HEK293 (cell line): ENCODE results near the gene ITPKB.

Experiments used
- CTCF ChIA-PET: fragments of 350-600 bp; formaldehyde crosslinking; extraction: SDS; loops from one replicate; lab custom pipeline; 2021; ENCODE audit warnings: antibody characterized with exemption; lab: Yijun Ruan, JAX
- POLR2A ChIA-PET: fragments of 300-600 bp; formaldehyde crosslinking; extraction: SDS; loops from one replicate; lab custom pipeline; 2020; ENCODE audit warnings: antibody characterized with exemption, inconsistent platforms; lab: Yijun Ruan, JAX
- H3K27ac ChIP-seq: fragments of 200-500 bp; sonication (Bioruptor generic); 2 replicates; pipeline ENCODE4 v1.5.1; 2014; ENCODE audit warnings: low read depth, low read length, control low read depth, inconsistent platforms; ENCODE audit errors: extremely low read depth
- H3K36me3 ChIP-seq, 2 experiments: fragments of 200-500 bp in 1 of 2; sonication (Bioruptor generic) in 1 of 2; 1 replicate in 1 of 2; 2 replicates in 1 of 2; pipeline ENCODE4 v1.5.1; 2014 to 2017; ENCODE audit warnings: inconsistent platforms in 2 of 2, low read length in 2 of 2; ENCODE audit not compliant: control insufficient read depth in 2 of 2, insufficient read depth in 1 of 2
- H3K4me1 ChIP-seq: fragments of 200-500 bp; sonication (Bioruptor generic); 2 replicates; pipeline ENCODE4 v1.5.1; 2014; ENCODE audit warnings: mild to moderate bottlenecking, low read length, inconsistent platforms; ENCODE audit not compliant: control insufficient read depth, insufficient read depth
- H3K4me3 ChIP-seq: 2 replicates; pipeline ENCODE4 v1.5.1; 2011; ENCODE audit warnings: low read depth, mild to moderate bottlenecking, control low read depth, low read length, moderate library complexity
- H3K9me3 ChIP-seq: fragments of 200-500 bp; sonication (Bioruptor generic); 2 replicates; pipeline ENCODE4 v1.5.1; 2014; ENCODE audit warnings: low read depth, low read length, inconsistent platforms; ENCODE audit not compliant: control insufficient read depth, insufficient read depth
- EGR2 ChIP-seq: fragments of 450-650 bp; formaldehyde crosslinking; IDR thresholded peaks from 2 replicates; pipeline ENCODE4 v1.5.1; 2016; ENCODE audit warnings: low read depth, missing biosample characterization, missing genetic modification characterization
- GLIS1 ChIP-seq: fragments of 450-650 bp; formaldehyde crosslinking; IDR thresholded peaks from 2 replicates; pipeline ENCODE4 v1.5.1; 2016; ENCODE audit warnings: missing biosample characterization, missing genetic modification characterization
- HOXD13 ChIP-seq: sonication (generic); formaldehyde crosslinking; IDR thresholded peaks from 2 replicates; pipeline ENCODE4 v1.8.0; 2022; ENCODE audit warnings: missing genetic modification reagents, borderline replicate concordance
- PRDM1 ChIP-seq: fragments of 450-650 bp; formaldehyde crosslinking; IDR thresholded peaks from 2 replicates; pipeline ENCODE4; 2016; ENCODE audit warnings: missing biosample characterization, missing genetic modification characterization
- REPIN1 ChIP-seq: fragments of 450-650 bp; formaldehyde crosslinking; IDR thresholded peaks from 2 replicates; pipeline ENCODE4 v1.5.1; 2017; ENCODE audit warnings: missing biosample characterization, missing genetic modification characterization, low read depth
- SCRT2 ChIP-seq: fragments of 450-650 bp; formaldehyde crosslinking; IDR thresholded peaks from 2 replicates; pipeline ENCODE4 v1.5.1; 2016; ENCODE audit warnings: missing biosample characterization, missing genetic modification characterization
- TCF7L2 ChIP-seq: IDR thresholded peaks from 2 replicates; pipeline ENCODE4 v1.6.1; 2011; ENCODE audit warnings: low read depth, mild to moderate bottlenecking, inconsistent platforms, low read length, moderate library complexity, borderline replicate concordance
- ZBTB17 ChIP-seq: fragments of 450-650 bp; formaldehyde crosslinking; IDR thresholded peaks from 2 replicates; pipeline ENCODE4 v1.5.1; 2016; ENCODE audit warnings: missing biosample characterization, missing genetic modification characterization
- ZBTB21 ChIP-seq: fragments of 450-650 bp; formaldehyde crosslinking; IDR thresholded peaks from 2 replicates; pipeline ENCODE4 v1.5.1; 2017; ENCODE audit warnings: missing biosample characterization, missing genetic modification characterization
- ZFHX2 ChIP-seq: fragments of 450-650 bp; formaldehyde crosslinking; conservative IDR thresholded peaks from 2 replicates; pipeline ENCODE4 v1.5.1; 2016; ENCODE audit warnings: missing biosample characterization, missing genetic modification characterization
- ZFP3 ChIP-seq: fragments of 450-650 bp; formaldehyde crosslinking; IDR thresholded peaks from 2 replicates; pipeline ENCODE4 v1.5.1; 2016; ENCODE audit warnings: low read depth, missing biosample characterization, missing genetic modification characterization
- ZIC2 ChIP-seq: fragments of 450-650 bp; formaldehyde crosslinking; IDR thresholded peaks from 2 replicates; pipeline ENCODE4 v1.5.1; 2016; ENCODE audit warnings: missing biosample characterization, missing genetic modification characterization
- ZNF132 ChIP-seq: fragments of 450-650 bp; formaldehyde crosslinking; IDR thresholded peaks from 2 replicates; pipeline ENCODE4 v1.5.1; 2017; ENCODE audit warnings: missing biosample characterization, missing genetic modification characterization, borderline replicate concordance
- ZNF202 ChIP-seq: fragments of 450-650 bp; formaldehyde crosslinking; IDR thresholded peaks from 2 replicates; pipeline ENCODE4 v1.5.1; 2016; ENCODE audit warnings: missing biosample characterization, missing genetic modification characterization, borderline replicate concordance
- ZNF280C ChIP-seq: fragments of 450-650 bp; formaldehyde crosslinking; IDR thresholded peaks from 2 replicates; pipeline ENCODE4 v1.5.1; 2016; ENCODE audit warnings: missing biosample characterization, missing genetic modification characterization
- ZNF302 ChIP-seq: fragments of 450-650 bp; formaldehyde crosslinking; IDR thresholded peaks from 2 replicates; pipeline ENCODE4 v1.5.1; 2016; ENCODE audit warnings: missing biosample characterization, missing genetic modification characterization, low read depth
- ZNF335 ChIP-seq: fragments of 450-650 bp; formaldehyde crosslinking; conservative IDR thresholded peaks from 2 replicates; pipeline ENCODE4 v1.5.1; 2016; ENCODE audit warnings: missing biosample characterization, missing genetic modification characterization
- ZNF548 ChIP-seq: fragments of 450-650 bp; formaldehyde crosslinking; IDR thresholded peaks from 2 replicates; pipeline ENCODE4 v1.5.1; 2016; ENCODE audit warnings: missing biosample characterization, missing genetic modification characterization
- ZNF555 ChIP-seq: fragments of 450-650 bp; formaldehyde crosslinking; conservative IDR thresholded peaks from 2 replicates; pipeline ENCODE4 v1.5.1; 2017; ENCODE audit warnings: missing biosample characterization, mild to moderate bottlenecking, missing genetic modification characterization, inconsistent platforms
- ZNF571 ChIP-seq: fragments of 450-650 bp; formaldehyde crosslinking; IDR thresholded peaks from 2 replicates; pipeline ENCODE4 v1.5.0; 2017; ENCODE audit warnings: missing biosample characterization, missing genetic modification characterization
- ZNF623 ChIP-seq: fragments of 450-650 bp; formaldehyde crosslinking; IDR thresholded peaks from 2 replicates; pipeline ENCODE4 v1.5.1; 2016; ENCODE audit warnings: missing biosample characterization, missing genetic modification characterization
- ZNF76 ChIP-seq: fragments of 450-650 bp; formaldehyde crosslinking; IDR thresholded peaks from 2 replicates; pipeline ENCODE4; 2016; ENCODE audit warnings: low read depth, missing biosample characterization, missing genetic modification characterization, borderline replicate concordance
- ZSCAN30 ChIP-seq: fragments of 450-650 bp; IDR thresholded peaks from 2 replicates; pipeline ENCODE4 v1.5.1; 2018; ENCODE audit warnings: missing biosample characterization, mild to moderate bottlenecking, missing genetic modification characterization, moderate library complexity
- TF ChIP-seq, protein P1 (sequence below): fragments of 450-650 bp; formaldehyde crosslinking; IDR thresholded peaks from 2 replicates; pipeline ENCODE4 v1.5.1; 2017; ENCODE audit warnings: missing biosample characterization, missing genetic modification characterization
- TF ChIP-seq, protein P2 (sequence below): fragments of 450-650 bp; formaldehyde crosslinking; IDR thresholded peaks from 2 replicates; pipeline ENCODE4 v1.5.1; 2016; ENCODE audit warnings: missing biosample characterization, missing genetic modification characterization

ITPKB gene

GRCh38 chr1:226719596-226720387 is 19.3 kb downstream of the ITPKB start:
- CTCF ChIA-PET: interaction anchor here (1.1 kb wide), 1 partner anchor 85 kb away, joined by 3 read pairs; no protein-coding TSS in a partner anchor
- Histone ChIP-seq H3K4me1 (peaks cover 34% of the 10 kb centered on the region), H3K36me3 (no peaks in the 10 kb centered on the region), H3K9me3 (no peaks in the 10 kb centered on the region), H3K4me3 (no peak overlapping the region), H3K27ac (no peak overlapping the region)
- POLR2A ChIA-PET: interaction anchor here (0.5 to 1.9 kb wide), 2 partner anchors 20 to 39 kb away, joined by 4 to 5 read pairs; partner anchors contain the start of gene ITPKB
- TF ChIP-seq SCRT2 (peak; percentile 79), ZNF132 (tag by site-specific recombination) (no peak), GLIS1 (peak; percentile 98), ZIC2 (0 out of 2 replicates have a peak, but pooled peaks have one; percentile 11), PRDM1 (no peak), ZNF335 (tag by site-specific recombination) (peak; percentile 49; the same call in 1 of the 2 replicates), ZFHX2 (tag by site-specific recombination) (peak; percentile 70), ZFP3 (no peak), EGR2 (tag by site-specific recombination) (peak; percentile 62; the same call in 1 of the 2 replicates), ZBTB17 (tag by site-specific recombination) (peak; percentile 40; the same call in 1 of the 2 replicates)

DNA sequence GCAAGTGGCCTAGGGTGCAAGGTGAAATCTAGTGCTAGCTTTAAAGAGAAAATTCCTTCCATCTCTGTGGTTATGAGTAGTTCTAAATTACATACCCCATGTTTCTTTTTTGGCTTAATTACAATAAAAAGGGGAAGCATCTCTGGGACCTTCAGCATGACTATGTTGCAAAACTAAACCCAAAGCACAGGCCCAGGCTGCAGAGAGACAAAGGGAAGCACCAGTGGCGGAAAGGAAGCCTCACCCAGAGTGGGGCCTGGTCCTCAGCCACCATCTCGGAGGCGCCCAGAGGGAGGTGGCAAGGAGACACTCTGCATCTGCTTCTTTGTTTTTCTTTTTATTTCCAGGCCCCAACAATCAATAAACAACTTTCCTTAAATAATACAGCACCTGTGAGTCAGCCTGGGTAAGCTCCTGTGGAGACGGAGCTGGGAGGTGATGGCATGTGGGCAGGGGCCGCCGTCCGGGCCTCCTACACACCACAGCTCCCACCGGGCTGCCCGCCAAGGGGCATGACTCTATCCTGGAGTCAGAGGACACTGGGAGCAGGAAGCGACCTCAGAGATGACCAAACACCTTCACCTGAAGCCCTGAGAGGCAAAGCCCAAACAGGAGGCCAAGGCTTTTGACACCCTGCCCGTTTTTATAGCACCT is 21.7 kb downstream of the ITPKB start:
- ChIA-PET POLR2A (interaction anchor here (0.7 to 1.1 kb wide), 2 partner anchors 8 to 223 kb away, joined by 3 to 12 read pairs; partner anchors contain the start of gene COQ8A), CTCF (interaction anchor here (0.5 kb wide), 1 partner anchor 125 kb away, joined by 7 read pairs; no protein-coding TSS in a partner anchor)
- H3K27ac ChIP-seq: no peak overlapping the region
- H3K9me3 ChIP-seq: no peaks in the 10 kb centered on the region
- H3K4me1 ChIP-seq: peaks cover 13% of the 10 kb centered on the region
- no peaks in the 10 kb centered on the region for H3K36me3 ChIP-seq
- TF ChIP-seq ZSCAN30 (tag by site-specific recombination): no peak
- TF ChIP-seq ZFHX2 (tag by site-specific recombination): peak; percentile 81
- TF ChIP-seq ZIC2: peak; percentile 71
- TF ChIP-seq EGR2 (tag by site-specific recombination): peak; percentile 69
- H3K4me3 ChIP-seq: no peak overlapping the region

- POLR2A ChIA-PET: no interaction called here
- H3K36me3 ChIP-seq: no peaks in the 10 kb centered on the region
- H3K4me3 ChIP-seq: no peak overlapping the region
- CTCF ChIA-PET: interaction anchor here (0.5 kb wide), 1 partner anchor 126 kb away, joined by 7 read pairs; no protein-coding TSS in a partner anchor
- H3K9me3 ChIP-seq: no peaks in the 10 kb centered on the region
- H3K4me1 ChIP-seq: peaks cover 8% of the 10 kb centered on the region; the same call in 1 of the 2 replicates
- no peak overlapping the region for H3K27ac ChIP-seq
- TF ChIP-seq TCF7L2 (no peak), ZNF555 (tag by site-specific recombination) (no peak), REPIN1 (no peak), ZBTB17 (tag by site-specific recombination) (no peak), HOXD13 (CRISPR knock-in tag) (no peak), ZNF202 (tag by site-specific recombination) (no peak), ZNF302 (tag by site-specific recombination) (no peak), ZNF76 (tag by site-specific recombination) (no peak), ZNF548 (tag by site-specific recombination) (no peak), ZNF335 (tag by site-specific recombination) (no peak), ZNF623 (tag by site-specific recombination) (no peak), ZBTB21 (tag by site-specific recombination) (no peak), ZNF280C (tag by site-specific recombination) (no peak), ZNF571 (no peak)
- TF ChIP-seq, protein P1, sequence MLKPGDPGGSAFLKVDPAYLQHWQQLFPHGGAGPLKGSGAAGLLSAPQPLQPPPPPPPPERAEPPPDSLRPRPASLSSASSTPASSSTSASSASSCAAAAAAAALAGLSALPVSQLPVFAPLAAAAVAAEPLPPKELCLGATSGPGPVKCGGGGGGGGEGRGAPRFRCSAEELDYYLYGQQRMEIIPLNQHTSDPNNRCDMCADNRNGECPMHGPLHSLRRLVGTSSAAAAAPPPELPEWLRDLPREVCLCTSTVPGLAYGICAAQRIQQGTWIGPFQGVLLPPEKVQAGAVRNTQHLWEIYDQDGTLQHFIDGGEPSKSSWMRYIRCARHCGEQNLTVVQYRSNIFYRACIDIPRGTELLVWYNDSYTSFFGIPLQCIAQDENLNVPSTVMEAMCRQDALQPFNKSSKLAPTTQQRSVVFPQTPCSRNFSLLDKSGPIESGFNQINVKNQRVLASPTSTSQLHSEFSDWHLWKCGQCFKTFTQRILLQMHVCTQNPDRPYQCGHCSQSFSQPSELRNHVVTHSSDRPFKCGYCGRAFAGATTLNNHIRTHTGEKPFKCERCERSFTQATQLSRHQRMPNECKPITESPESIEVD (tag by site-specific recombination): no peak
- TF ChIP-seq, protein P2, sequence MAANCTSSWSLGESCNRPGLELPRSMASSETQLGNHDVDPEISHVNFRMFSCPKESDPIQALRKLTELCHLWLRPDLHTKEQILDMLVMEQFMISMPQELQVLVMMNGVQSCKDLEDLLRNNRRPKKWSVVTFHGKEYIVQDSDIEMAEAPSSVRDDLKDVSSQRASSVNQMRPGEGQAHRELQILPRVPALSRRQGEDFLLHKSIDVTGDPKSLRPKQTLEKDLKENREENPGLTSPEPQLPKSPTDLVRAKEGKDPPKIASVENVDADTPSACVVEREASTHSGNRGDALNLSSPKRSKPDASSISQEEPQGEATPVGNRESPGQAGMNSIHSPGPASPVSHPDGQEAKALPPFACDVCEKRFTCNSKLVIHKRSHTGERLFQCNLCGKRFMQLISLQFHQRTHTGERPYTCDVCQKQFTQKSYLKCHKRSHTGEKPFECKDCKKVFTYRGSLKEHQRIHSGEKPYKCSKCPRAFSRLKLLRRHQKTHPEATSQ: no peak
These were observed 22.5 kb downstream of the ITPKB start for GRCh38 chr1:226716577-226716976.
